Type B pancreatic cell (in vitro differentiated cells): Measurements from ENCODE around the gene ACAD8. TPM values are rescaled to one million over a fixed set of nuclear protein-coding genes. Genes with fewer than 3 reads are reported as not detected.

ENCODE experiments used
- DNase-seq: peaks from one replicate; pipeline ENCODE4 v3.0.0; 2021; ENCODE audit warnings: mixed read lengths; ENCODE audit not compliant: unreplicated experiment; ENCODE audit errors: extremely low spot score
- H3K27ac Mint-ChIP-seq: 2 replicates; pipeline ENCODE4 v1.8.0; 2021; ENCODE audit warnings: mild to moderate bottlenecking, mixed read lengths
- H3K27me3 Mint-ChIP-seq: 2 replicates; pipeline ENCODE4 v1.8.0; 2021; ENCODE audit warnings: mixed read lengths
- H3K36me3 Mint-ChIP-seq: 2 replicates; pipeline ENCODE4 v1.8.0; 2021; ENCODE audit warnings: mixed read lengths
- H3K4me1 Mint-ChIP-seq: one replicate; pipeline ENCODE4 v1.8.0; 2021; ENCODE audit warnings: mixed read lengths; ENCODE audit not compliant: unreplicated experiment
- H3K4me3 Mint-ChIP-seq: 2 replicates; pipeline ENCODE4 v1.8.0; 2021; ENCODE audit warnings: mild to moderate bottlenecking, mixed read lengths
- H3K9me3 Mint-ChIP-seq: 2 replicates; pipeline ENCODE4 v1.8.0; 2021; ENCODE audit warnings: mixed read lengths
- total RNA-seq: library from RNA; stranded (reverse); gene quantifications from 2 replicates; pipeline ENCODE4 v1.2.1, GENCODE V29; 2021; ENCODE audit warnings: low replicate concordance
- TF ChIP-seq, protein P1 (sequence below): fragments of 200-600 bp; sonication (generic); conservative IDR thresholded peaks from 2 replicates; pipeline ENCODE4 v1.5.0; 2021; ENCODE audit warnings: antibody characterized with exemption, mild to moderate bottlenecking

Gene ACAD8
- total RNA-seq, 1 donor from 2014 or later, result 29.8 TPM

DNA sequence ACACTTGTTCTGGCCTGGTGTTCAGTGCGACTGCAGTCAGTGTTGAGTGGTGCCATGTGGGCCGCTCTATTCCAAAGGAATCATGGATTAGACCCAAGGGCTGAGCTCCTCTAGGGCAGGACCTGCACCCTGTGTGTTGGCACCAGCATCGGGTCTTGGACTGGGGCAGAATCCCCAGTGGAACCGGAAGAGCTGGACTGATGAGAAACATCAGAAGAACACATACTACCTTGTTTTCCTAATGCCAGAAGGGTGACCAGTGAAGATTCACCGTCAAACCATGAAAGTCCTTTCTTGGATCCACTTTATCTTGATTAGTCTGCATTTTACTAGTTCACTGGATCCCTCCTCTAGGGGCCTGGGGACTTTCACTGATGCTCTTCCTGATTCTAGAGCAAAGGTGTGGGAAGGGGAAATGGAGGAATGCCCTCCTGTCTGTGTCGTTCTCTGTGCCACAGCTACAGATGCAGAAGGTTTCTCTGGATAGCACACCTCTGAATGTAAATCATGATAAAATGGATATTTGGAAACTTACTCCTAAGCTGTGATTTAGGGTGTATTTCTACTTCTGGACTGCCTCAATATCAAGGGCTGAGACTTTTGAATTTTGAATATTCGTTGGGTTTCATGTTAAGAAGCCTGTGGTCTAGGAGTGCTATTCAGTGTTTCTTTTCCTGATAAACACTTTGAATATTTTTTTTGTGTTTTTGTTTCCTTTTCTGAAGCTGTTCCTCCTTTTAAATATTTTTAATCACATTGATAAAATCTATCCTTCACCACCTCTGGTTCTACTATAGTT, 11.8 kb downstream of the ACAD8 start:
- no peak for DNase-seq
- Mint-ChIP-seq H3K9me3 (no peaks in the 10 kb centered on the region), H3K36me3 (no peaks in the 10 kb centered on the region), H3K4me3 (no peak overlapping the region), H3K4me1 (no peaks in the 10 kb centered on the region), H3K27ac (no peak overlapping the region), H3K27me3 (peaks cover 19% of the 10 kb centered on the region)
- TF ChIP-seq, protein P1, sequence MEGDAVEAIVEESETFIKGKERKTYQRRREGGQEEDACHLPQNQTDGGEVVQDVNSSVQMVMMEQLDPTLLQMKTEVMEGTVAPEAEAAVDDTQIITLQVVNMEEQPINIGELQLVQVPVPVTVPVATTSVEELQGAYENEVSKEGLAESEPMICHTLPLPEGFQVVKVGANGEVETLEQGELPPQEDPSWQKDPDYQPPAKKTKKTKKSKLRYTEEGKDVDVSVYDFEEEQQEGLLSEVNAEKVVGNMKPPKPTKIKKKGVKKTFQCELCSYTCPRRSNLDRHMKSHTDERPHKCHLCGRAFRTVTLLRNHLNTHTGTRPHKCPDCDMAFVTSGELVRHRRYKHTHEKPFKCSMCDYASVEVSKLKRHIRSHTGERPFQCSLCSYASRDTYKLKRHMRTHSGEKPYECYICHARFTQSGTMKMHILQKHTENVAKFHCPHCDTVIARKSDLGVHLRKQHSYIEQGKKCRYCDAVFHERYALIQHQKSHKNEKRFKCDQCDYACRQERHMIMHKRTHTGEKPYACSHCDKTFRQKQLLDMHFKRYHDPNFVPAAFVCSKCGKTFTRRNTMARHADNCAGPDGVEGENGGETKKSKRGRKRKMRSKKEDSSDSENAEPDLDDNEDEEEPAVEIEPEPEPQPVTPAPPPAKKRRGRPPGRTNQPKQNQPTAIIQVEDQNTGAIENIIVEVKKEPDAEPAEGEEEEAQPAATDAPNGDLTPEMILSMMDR, result no peak

DNA sequence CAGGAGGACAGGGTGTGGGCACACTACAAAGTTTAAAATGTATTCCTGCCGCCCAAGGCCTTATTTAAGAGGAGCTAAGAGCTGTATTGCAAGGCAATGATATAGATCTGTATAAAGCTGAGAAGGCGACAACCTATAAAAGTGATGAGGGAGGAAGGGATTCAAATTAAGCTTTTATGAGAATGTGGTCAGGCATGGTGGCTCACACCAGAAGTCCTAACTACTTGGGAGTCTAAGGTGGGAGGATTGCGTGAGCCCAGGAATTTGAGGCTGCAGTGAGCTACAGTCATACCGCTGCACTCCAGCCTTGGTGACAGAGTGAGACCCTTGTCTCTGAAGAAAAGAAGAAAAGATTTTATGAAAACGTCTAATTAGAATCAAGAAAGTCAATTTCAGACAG, 13.1 kb downstream of the ACAD8 start:
- Mint-ChIP-seq H3K27ac (no peak overlapping the region), H3K36me3 (no peaks in the 10 kb centered on the region), H3K4me1 (no peaks in the 10 kb centered on the region), H3K27me3 (peaks cover 32% of the 10 kb centered on the region), H3K4me3 (no peak overlapping the region), H3K9me3 (no peaks in the 10 kb centered on the region)
- no peak for DNase-seq
- TF ChIP-seq, protein P1, result no peak

DNA sequence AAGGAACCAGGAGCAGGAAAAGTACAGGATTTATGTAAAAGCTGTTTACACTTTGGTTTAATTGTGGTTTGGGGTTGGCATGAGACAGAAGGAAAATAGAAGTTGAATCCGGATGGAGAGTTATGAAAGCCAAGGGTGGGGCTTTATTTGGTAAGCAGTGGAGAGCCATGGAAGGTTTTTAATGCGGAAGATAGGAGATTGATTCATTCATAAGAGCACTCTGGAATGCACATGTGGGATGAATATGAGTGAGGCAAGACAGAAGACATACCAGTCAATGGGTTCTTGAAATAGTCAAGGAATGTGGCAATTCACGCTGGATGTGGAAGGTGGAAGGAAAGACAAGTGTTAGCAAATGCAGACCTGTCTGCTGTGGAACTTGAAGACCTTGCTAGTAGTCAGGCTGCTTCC, 13.5 kb downstream of the ACAD8 start:
- H3K27me3 Mint-ChIP-seq, result peaks cover 36% of the 10 kb centered on the region
- H3K27ac Mint-ChIP-seq, result no peak overlapping the region
- no peaks in the 10 kb centered on the region for H3K4me1 Mint-ChIP-seq
- DNase-seq, result no peak
- no peaks in the 10 kb centered on the region for H3K9me3 Mint-ChIP-seq
- TF ChIP-seq, protein P1, result no peak
- H3K4me3 Mint-ChIP-seq, result no peak overlapping the region
- H3K36me3 Mint-ChIP-seq, result no peaks in the 10 kb centered on the region

DNA sequence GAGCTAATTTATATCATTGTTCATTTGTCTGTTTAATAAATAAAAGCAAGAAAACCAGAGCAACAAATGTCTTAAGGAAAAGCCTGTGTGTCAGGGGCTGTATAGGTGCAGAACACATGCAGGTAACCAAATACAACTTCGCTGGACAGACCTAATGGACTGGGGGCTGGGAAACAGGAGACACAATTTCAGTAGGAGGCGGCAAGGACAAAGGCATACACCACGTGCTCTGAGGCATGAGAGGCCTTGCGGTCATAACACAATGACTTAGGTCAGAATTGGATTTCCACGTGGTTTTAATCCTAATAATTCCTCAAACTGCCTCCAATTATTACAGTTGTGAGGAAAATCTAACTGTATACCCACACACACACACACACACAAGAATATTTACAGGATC, 14.1 kb downstream of the ACAD8 start:
- DNase-seq, result no peak
- peaks cover 42% of the 10 kb centered on the region for H3K27me3 Mint-ChIP-seq
- no peak overlapping the region for H3K27ac Mint-ChIP-seq
- TF ChIP-seq, protein P1, result no peak
- H3K36me3 Mint-ChIP-seq, result no peaks in the 10 kb centered on the region
- H3K4me1 Mint-ChIP-seq, result no peaks in the 10 kb centered on the region
- no peak overlapping the region for H3K4me3 Mint-ChIP-seq
- H3K9me3 Mint-ChIP-seq, result no peaks in the 10 kb centered on the region

DNA sequence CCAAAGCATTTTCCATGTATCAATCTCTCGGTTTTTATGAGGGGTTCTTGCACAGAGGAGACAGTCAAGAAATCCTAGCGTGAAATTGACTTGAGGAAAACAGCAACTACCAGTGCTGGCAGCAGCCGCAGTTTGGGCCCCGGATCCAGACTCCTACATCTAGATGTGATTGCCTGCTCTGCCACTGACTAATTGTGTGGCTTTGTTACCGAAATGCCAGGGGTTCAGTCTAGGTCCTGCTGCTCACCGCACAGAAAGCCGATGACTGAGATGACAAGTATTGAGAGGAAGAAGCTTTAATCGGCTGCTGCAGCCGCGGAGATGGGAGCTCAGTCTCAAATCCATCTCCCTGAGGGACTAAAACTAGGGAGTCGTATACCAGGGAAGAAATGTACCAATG, 14.6 kb downstream of the ACAD8 start:
- Mint-ChIP-seq H3K27me3 (peaks cover 47% of the 10 kb centered on the region), H3K4me1 (peaks cover 3% of the 10 kb centered on the region), H3K36me3 (no peaks in the 10 kb centered on the region), H3K4me3 (no peak overlapping the region), H3K27ac (no peak overlapping the region), H3K9me3 (no peaks in the 10 kb centered on the region)
- DNase-seq, result no peak
- TF ChIP-seq, protein P1, result no peak
